Globus pallidus (tissue), 1 donor: ENCODE results near the gene BACH2.
"Not testable (repeated sequence)": the region's sequence is repeated elsewhere in the genome, so short reads cannot be mapped to it uniquely, and the experiment has no call there.

Source experiments
- DNase-seq: peaks from one replicate; pipeline ENCODE4 v3.0.0-alpha.2; 2015; ENCODE audit warnings: low spot score

Gene BACH2

DNA sequence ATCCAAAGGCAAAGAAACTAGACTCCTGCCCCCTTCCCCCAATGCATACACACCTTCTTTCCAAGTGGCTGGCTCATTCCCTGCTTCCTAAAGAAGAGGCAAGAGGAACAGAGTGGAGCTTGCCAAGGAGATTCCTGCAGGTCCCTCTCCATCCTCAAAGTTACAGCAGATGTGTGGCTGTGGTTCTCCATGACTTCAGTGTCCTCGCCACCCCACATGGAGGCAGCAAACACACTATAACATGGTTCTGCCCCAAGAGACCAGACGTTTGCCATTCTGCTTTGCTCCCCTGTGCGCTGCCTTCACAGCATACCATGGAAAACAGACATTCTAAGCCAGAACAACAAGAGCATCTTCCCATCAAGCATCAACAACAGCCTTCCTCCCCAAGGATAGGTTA, 84.4 kb downstream of the BACH2 start:
- DNase-seq: no peak

- DNase-seq: no peak
Observed at GRCh38 chr6:90209527-90209926, 87.1 kb downstream of the BACH2 start.

- not testable (repeated sequence) for DNase-seq
Observed at GRCh38 chr6:90208690-90209089, 88.0 kb downstream of the BACH2 start.

- no peak for DNase-seq
Observed at GRCh38 chr6:90204327-90205056, 92.2 kb downstream of the BACH2 start.

GRCh38 chr6:90203672-90204071, 93.0 kb downstream of the BACH2 start:
- DNase-seq: no peak

DNA sequence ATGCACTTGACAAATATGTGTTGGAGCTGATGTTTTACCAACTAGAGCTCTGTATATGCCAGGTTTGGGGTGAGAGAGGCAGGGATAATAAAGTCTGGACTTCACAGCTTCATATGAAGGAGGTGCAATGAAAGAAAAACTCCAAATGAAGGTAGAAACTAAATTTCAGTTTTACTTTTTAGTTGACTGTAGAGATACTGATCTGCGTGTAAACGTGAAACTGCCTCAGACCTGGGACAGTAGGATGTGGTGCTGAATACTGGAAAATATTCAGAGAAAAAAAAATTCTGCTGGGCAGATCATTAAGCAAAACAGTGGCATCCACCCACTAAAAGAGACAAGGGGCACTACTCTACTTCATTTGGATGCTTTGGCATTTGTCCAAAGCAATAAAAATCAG, 94.5 kb downstream of the BACH2 start:
- no peak for DNase-seq

- DNase-seq: no peak
Observed at GRCh38 chr6:90199900-90200299, 96.7 kb downstream of the BACH2 start.

DNA sequence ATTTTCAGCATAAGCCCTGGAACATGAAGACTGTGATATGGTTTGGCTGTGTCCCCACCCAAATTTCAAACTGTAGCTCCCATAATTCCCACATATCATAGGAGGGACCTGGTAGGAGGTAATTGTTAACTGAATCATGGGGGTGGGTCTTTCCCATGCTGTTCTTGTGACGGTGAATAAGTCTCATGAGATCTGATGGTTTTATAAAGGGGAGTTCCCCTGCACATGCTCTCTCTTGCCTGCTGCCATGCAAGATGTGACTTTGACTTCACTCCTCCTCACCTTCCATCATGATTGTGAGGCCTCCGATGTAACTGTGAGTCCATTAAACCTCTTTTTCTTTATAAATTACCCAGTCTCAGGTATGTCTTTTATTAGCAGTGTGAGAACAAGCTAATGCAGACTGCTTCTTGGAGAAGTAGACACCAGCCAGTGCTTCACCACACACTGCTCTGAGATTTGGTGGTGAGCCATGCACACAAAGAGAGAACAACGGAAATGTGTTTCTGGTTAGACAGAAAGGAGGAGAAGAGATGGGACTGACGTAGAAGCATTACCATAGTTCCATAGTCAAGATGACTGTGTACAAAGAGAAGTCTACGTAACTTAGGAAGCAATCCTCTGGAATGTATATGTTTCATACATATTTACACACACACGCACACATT, 97.8 kb downstream of the BACH2 start:
- no peak for DNase-seq

DNA sequence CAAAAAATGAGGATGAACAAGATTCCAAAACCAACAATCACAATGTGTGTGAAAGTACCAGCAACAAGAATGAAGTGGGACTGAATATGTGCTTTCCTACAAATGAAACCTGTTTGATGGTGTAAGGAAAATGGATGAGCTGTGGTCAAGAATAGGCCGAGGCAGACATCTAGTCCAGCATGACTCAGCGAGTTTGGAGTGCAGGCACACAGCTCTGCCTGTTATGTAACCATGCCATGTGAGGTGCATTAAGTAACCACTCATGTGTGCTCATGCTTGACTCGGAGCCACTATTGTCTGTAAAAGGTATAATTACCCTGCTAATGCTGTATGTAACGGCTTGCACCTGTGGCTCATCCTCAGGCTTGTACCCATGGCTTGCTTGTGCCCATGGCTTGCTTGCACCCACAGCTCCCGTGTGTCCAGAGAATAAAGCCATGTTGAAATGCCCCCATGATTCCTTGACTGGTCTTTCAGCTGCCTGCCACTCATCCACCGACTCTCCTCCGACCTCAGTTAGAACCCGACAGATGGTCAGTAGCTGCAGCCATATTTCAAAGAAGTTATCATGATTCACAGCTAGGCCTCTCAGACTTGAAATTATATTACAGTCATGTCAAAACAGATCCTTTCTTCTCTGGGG, 98.7 kb downstream of the BACH2 start:
- no peak for DNase-seq

DNA sequence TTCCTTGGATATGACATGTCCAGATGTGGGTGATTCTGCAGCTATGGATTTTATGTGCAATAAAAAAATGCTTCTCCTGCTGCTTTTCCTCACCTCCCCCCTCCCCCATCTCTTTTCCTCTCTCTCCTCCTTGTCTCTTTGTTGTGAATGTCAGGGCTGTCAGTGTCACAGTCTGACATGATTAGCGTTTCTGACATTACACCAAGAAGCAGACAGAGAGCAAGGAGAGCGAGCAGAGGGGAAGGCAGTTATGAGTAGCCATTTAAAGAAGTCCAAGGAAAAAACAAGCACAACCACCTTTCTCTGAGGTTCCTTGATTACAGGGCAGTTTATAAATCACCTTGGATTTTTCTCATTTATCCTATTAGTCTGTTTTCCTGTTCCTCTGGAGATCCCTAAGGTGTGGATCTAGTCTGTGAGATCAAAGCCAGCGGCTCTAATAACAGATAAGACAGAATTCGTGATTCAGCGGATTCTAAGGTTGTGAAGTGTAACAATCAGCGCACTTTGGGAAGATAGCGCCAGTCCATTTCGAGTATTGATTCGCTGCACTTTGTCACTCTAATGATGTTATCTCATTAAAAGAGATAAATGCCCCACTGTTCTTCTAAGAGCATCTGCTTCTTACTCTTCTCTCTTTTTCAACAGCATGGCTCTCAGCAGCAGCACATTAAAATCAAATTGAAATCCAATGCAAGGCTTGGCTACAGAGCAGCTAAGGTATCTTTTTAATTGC, 101.4 kb downstream of the BACH2 start:
- no peak for DNase-seq

DNA sequence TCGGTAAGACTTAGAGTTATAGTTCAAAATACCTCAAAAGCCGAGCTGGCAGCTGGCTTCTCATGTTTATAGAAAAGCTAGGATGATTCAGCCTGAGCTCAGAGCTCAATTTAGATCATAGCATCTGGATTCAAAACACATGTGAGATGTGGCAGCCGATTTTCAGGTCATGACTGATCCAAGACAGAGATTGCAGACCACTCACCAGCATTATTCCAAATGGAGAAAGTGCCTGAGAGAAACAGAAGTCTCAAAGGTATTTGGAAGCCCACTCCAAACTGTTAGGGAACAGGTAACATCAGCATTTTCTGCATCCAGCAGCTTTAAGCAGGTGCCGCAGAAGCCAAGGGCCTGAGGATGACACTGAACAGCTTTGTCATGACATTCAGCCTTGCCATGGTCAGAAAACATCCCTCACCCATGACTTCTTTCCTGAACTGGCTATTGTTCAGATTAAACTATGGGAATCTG, 102.2 kb downstream of the BACH2 start:
- DNase-seq: no peak

- no peak for DNase-seq
Observed at GRCh38 chr6:90193359-90193758, 103.3 kb downstream of the BACH2 start.

- DNase-seq: no peak
Observed at GRCh38 chr6:90192857-90193256, 103.8 kb downstream of the BACH2 start.

- no peak for DNase-seq
Observed at GRCh38 chr6:90190752-90191395, 105.8 kb downstream of the BACH2 start.

DNA sequence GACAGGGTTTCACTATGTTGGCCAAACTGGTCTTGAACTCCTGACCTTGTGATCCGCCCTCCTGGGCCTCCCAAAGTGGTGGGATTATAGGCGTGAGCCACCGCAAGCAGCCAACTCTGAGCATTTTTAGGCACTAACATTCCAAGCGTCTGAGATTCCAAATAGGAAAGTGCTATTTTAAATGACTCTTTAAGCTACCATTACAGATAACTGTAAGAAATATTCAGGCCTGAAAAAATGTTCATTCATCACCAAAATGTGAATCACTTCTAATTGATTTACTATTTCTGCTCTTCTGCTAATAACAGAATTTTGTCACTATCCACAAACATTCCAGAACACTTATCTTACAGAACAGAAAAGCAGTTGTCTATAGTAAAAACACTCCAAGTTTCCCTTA, 106.5 kb downstream of the BACH2 start:
- DNase-seq: no peak

GRCh38 chr6:90187437-90188121, 109.1 kb downstream of the BACH2 start:
- DNase-seq: no peak

DNA sequence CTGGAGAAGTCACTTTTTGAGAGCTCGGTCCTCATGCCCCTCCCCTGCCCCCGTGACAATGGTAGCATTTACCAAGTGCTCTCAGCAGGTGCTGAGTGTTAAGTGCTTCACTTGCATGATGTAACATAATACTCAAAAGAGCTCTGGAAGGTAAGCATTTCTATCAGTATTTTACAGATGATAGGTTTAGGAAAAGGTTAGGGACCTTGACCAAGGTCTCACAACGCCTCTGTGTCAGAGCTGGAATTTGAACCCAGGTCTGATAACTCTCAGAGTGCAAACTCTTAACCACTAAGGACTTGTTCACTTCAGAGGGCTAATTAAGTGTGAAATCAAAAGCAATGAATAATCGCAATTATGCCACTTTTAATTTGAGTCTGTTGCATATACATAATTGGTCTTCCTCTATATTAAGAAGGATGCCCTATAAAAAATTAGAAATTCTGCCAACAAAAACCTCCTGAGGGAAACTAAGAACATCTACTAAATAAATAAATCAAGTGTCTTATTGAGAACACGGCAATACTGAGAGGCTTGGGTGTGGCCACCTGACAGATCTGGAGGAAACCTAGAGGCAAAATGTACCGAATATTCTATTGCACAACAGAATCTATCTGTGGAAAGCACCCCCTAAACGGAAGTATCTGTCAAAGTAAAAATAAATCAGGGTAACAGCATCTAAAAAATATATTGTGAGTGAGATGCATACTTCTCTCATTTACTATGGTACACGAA, 109.8 kb downstream of the BACH2 start:
- DNase-seq: no peak

GRCh38 chr6:90186026-90186425, 110.6 kb downstream of the BACH2 start:
- DNase-seq: no peak

GRCh38 chr6:90184334-90185298, 112.0 kb downstream of the BACH2 start:
- no peak for DNase-seq
